OCI-LY1 (cell line): ENCODE measurements around the gene NOSTRIN.

Experiments
- H2AFZ ChIP-seq: fragments of 200-600 bp; sonication (generic), shearing (Covaris generic); 2 replicates; pipeline ENCODE4 v1.6.0; 2014; ENCODE audit warnings: antibody characterized with exemption, mild to moderate bottlenecking, low read length
- H3F3A ChIP-seq: fragments of 200-600 bp; sonication (generic), shearing (Covaris generic); 2 replicates; pipeline ENCODE4 v1.6.0; 2014; ENCODE audit warnings: mild to moderate bottlenecking, antibody characterized with exemption, low read length, moderate library complexity; ENCODE audit not compliant: insufficient read depth
- H3K27ac ChIP-seq: fragments of 200-600 bp; sonication (generic); 2 replicates; pipeline ENCODE4 v1.5.1; 2014; ENCODE audit warnings: low read length, mixed run types, mild to moderate bottlenecking, low read depth; ENCODE audit not compliant: poor library complexity, severe bottlenecking
- H3K27me3 ChIP-seq: fragments of 200-600 bp; sonication (generic); 2 replicates; pipeline ENCODE4 v1.6.0; 2014; ENCODE audit warnings: antibody characterized with exemption, mild to moderate bottlenecking, low read length, moderate library complexity; ENCODE audit not compliant: insufficient read depth
- H3K36me3 ChIP-seq: fragments of 200-600 bp; sonication (generic); 2 replicates; pipeline ENCODE4 v1.6.1; 2014; ENCODE audit warnings: mild to moderate bottlenecking, antibody characterized with exemption, low read length, moderate library complexity, mixed read lengths; ENCODE audit not compliant: insufficient read depth
- H3K4me1 ChIP-seq: fragments of 200-600 bp; sonication (generic); 2 replicates; pipeline ENCODE4 v1.5.1; 2014; ENCODE audit warnings: mild to moderate bottlenecking, low read length, moderate library complexity; ENCODE audit not compliant: insufficient read depth, severe bottlenecking
- H3K4me2 ChIP-seq: fragments of 200-600 bp; sonication (generic), shearing (Covaris generic); 2 replicates; pipeline ENCODE4 v1.6.1; 2014; ENCODE audit warnings: low read length
- H3K4me3 ChIP-seq: fragments of 200-600 bp; sonication (generic); 2 replicates; pipeline ENCODE4 v1.5.1; 2014; ENCODE audit warnings: low read length, low read depth, mild to moderate bottlenecking, mixed read lengths; ENCODE audit not compliant: poor library complexity, severe bottlenecking
- H3K79me2 ChIP-seq: fragments of 200-600 bp; shearing (Covaris generic); 2 replicates; pipeline ENCODE4 v1.6.1; 2016; ENCODE audit warnings: mixed run types, low read length, mixed read lengths; ENCODE audit not compliant: insufficient read depth
- H3K9ac ChIP-seq: fragments of 200-600 bp; sonication (generic), shearing (Covaris generic); 2 replicates; pipeline ENCODE4 v1.6.1; 2014; ENCODE audit warnings: mild to moderate bottlenecking, low read length, mixed read lengths
- H3K9me2 ChIP-seq: fragments of 200-600 bp; sonication (generic), shearing (Covaris generic); 2 replicates; pipeline ENCODE4 v1.6.1; 2014; ENCODE audit warnings: low read depth, mild to moderate bottlenecking, low read length, mixed read lengths
- H3K9me3 ChIP-seq: fragments of 200-600 bp; shearing (Covaris generic); 2 replicates; pipeline ENCODE4 v1.6.1; 2014; ENCODE audit warnings: low read length, mixed read lengths
- H4K20me1 ChIP-seq: fragments of 200-600 bp; sonication (generic), shearing (Covaris generic); 2 replicates; pipeline ENCODE4 v1.6.0; 2016; ENCODE audit warnings: mild to moderate bottlenecking, low read length; ENCODE audit not compliant: insufficient read depth
- EZH2 ChIP-seq: fragments of 200-600 bp; sonication (generic), shearing (Covaris generic); IDR thresholded peaks from 2 replicates; pipeline ENCODE4 v1.8.0; 2017; ENCODE audit warnings: borderline replicate concordance, mixed run types, mild to moderate bottlenecking, antibody characterized with exemption, low read length, moderate library complexity, mixed read lengths
- TF ChIP-seq, protein P1 (sequence below): fragments of 200-600 bp; sonication (generic), shearing (Covaris generic); IDR thresholded peaks from 2 replicates; pipeline ENCODE4 v1.5.1; 2017; ENCODE audit warnings: mild to moderate bottlenecking, antibody characterized with exemption, low read length, moderate library complexity, mixed read lengths

NOSTRIN gene

GRCh38 chr2:168798076-168798887, 4.2 kb upstream of the NOSTRIN start:
- Histone ChIP-seq H2AFZ (no peak overlapping the region), H3K9ac (no peak overlapping the region), H3K27ac (no peak overlapping the region), H3K36me3 (no peaks in the 10 kb centered on the region), H3K4me2 (no peak overlapping the region), H3K4me3 (no peak overlapping the region), H3F3A (no peaks in the 10 kb centered on the region), H3K27me3 (no peaks in the 10 kb centered on the region), H3K79me2 (no peaks in the 10 kb centered on the region), H3K9me3 (no peaks in the 10 kb centered on the region), H3K9me2 (no peaks in the 10 kb centered on the region), H3K4me1 (no peaks in the 10 kb centered on the region), H4K20me1 (no peaks in the 10 kb centered on the region)
- no peak for TF ChIP-seq EZH2
- TF ChIP-seq, protein P1, sequence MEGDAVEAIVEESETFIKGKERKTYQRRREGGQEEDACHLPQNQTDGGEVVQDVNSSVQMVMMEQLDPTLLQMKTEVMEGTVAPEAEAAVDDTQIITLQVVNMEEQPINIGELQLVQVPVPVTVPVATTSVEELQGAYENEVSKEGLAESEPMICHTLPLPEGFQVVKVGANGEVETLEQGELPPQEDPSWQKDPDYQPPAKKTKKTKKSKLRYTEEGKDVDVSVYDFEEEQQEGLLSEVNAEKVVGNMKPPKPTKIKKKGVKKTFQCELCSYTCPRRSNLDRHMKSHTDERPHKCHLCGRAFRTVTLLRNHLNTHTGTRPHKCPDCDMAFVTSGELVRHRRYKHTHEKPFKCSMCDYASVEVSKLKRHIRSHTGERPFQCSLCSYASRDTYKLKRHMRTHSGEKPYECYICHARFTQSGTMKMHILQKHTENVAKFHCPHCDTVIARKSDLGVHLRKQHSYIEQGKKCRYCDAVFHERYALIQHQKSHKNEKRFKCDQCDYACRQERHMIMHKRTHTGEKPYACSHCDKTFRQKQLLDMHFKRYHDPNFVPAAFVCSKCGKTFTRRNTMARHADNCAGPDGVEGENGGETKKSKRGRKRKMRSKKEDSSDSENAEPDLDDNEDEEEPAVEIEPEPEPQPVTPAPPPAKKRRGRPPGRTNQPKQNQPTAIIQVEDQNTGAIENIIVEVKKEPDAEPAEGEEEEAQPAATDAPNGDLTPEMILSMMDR = no peak

DNA sequence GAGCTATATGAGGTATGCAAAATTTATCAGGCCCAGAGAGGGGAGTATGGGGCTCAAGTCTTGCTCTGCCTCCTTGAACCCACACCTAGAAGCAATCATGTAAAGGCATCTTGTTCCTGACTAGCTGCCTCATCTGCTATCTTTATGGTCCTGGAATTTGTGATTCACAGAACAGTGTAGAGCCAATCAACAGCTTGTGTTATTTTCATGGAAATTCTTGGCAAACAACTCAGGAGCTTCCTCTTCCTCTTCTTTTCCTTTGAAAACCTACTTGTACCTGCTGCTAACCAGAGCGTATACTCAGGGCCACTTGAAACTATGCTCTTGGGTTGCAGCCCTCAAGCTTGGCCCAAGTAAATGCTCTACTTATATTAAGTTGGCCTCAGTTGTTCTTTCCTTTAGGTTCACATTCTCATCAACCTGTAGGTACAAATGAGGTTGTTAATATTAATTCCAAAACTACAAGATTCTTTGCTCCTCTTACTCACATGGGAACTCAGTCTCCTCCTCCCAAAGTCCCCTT, 3.5 kb upstream of the NOSTRIN start:
- Histone ChIP-seq H2AFZ (no peak overlapping the region), H3K9ac (no peak overlapping the region), H3K9me2 (no peaks in the 10 kb centered on the region), H3K4me3 (no peak overlapping the region), H3K36me3 (no peaks in the 10 kb centered on the region), H3K4me1 (no peaks in the 10 kb centered on the region), H3K27ac (no peak overlapping the region), H3F3A (no peaks in the 10 kb centered on the region), H3K4me2 (no peak overlapping the region), H3K27me3 (no peaks in the 10 kb centered on the region), H4K20me1 (no peaks in the 10 kb centered on the region), H3K9me3 (no peaks in the 10 kb centered on the region), H3K79me2 (no peaks in the 10 kb centered on the region)
- no peak for TF ChIP-seq EZH2
- TF ChIP-seq, protein P1 = no peak

GRCh38 chr2:168801471-168801870, 966 bp upstream of the NOSTRIN start:
- H3K9ac ChIP-seq = no peak overlapping the region
- no peak overlapping the region for H3K4me3 ChIP-seq
- H2AFZ ChIP-seq = no peak overlapping the region

More at GRCh38 chr2:168801471-168801870, 966 bp upstream of the NOSTRIN start:
- no peaks in the 10 kb centered on the region for H3K9me3 ChIP-seq
- no peaks in the 10 kb centered on the region for H3K4me1 ChIP-seq
- H3K9me2 ChIP-seq = no peaks in the 10 kb centered on the region
- H3K36me3 ChIP-seq = no peaks in the 10 kb centered on the region
- TF ChIP-seq, protein P1 = no peak
- TF ChIP-seq EZH2 = no peak
- no peaks in the 10 kb centered on the region for H3K27me3 ChIP-seq
- H4K20me1 ChIP-seq = no peaks in the 10 kb centered on the region
- no peak overlapping the region for H3K27ac ChIP-seq
- H3F3A ChIP-seq = no peaks in the 10 kb centered on the region
- H3K4me2 ChIP-seq = no peak overlapping the region
- no peaks in the 10 kb centered on the region for H3K79me2 ChIP-seq
